Stomach (tissue), 4 donors: ENCODE results near the gene NCS1.

Experiments used
- CTCF ChIP-seq, 7 experiments: fragments of 450-650 bp in 4 of 7; fragments of 200-600 bp in 3 of 7; sonication (generic) in 3 of 7; IDR thresholded peaks; one replicate each; pipeline ENCODE4 v1.5.1; 2016 to 2019; ENCODE audit warnings: antibody characterized with exemption in 7 of 7, control low read depth in 2 of 7, mild to moderate bottlenecking in 1 of 7
- POLR2AphosphoS5 ChIP-seq, 3 donors: sonication (generic); formaldehyde crosslinking; IDR thresholded peaks; one replicate each; pipeline ENCODE4 v1.6.1; 2016; ENCODE audit warnings: antibody characterized with exemption in 3 of 3

GRCh38 chr9:130180516-130180915, 8.3 kb downstream of the NCS1 start:
- TF ChIP-seq CTCF (IDR thresholded peaks at IDR 0.05) (no peak), POLR2AphosphoS5 (IDR thresholded peaks at IDR 0.05) (no peak)
